ENCODE data around the gene MEIS2. TPM values are rescaled to one million over a fixed set of nuclear protein-coding genes. Genes with fewer than 3 reads are reported as not detected.

MEIS2 gene
- total RNA-seq, 1 experiment from 2014 or later: 29.4 TPM

DNA sequence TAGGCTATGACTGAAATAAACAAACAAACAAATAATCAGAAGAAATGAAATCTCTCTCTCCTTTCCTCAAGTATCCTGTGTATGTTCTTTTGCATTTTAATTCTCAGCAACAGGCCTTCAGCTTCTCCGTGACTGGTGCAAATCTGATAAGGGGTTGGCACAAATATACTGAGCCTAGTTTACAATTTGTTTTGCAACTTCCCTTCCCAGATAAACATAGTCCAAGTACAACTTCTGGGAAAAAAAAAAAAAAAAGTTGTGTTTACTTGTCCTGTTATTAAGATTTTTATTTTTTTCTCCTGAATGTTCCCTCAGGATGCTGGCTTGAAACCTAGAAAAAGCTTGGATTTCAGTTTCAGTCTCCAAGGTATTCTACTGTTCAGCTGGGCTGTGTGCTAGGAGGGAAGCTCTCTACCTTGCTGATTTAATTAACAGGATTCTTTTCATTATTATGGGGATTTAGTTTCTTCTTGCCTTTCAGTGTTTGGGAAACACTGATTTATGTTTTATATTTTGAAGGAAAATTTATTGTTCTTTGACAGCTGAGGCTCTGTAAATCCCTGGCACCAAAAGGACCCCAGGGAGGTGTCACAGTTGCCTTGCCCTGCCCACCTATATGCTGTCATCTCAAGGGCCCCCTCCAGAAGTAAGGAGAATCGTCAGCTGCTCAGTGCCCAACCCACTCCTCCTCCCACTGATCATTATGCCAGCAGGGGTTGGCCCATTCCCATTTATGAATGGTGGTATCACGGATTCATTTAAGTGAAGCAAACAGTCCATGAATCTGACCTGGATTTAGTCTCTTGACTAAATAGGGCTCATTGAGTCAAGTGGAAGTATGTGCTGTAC is 185.2 kb downstream of the MEIS2 start:
- in situ Hi-C loops (cut with HindIII; ENCODE audit: low pct_unique_long_range_greater_than_20kb, low sequenced_read_pairs): no loop called here

DNA sequence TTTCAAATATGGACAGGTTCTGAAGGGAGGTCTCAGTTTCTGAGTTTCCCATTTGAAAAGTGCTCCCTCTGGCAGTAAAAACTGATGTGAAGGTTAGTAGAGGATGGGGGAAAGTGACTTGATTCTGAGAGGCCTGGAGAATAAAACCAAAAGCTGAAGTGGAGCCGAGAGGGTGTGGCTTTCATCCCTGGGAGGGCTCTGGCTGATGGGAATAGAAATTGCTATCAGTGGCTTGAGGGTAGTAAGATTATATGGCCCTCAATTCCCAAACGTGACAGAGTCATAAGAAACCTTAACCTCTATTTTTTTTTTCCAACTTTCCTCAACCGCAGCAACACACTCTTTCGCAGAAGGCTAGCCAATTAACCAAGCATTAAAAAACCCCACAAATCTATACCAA is 185.9 kb downstream of the MEIS2 start:
- in situ Hi-C loops (cut with HindIII; ENCODE audit: low pct_unique_long_range_greater_than_20kb, low sequenced_read_pairs): no loop called here
- DNase-seq (ENCODE audit: low read depth, low spot score): no peak

More for the DNA sequence above, 185.2 kb downstream of the MEIS2 start:
- no peak for DNase-seq (ENCODE audit: low read depth, low spot score)

DNA sequence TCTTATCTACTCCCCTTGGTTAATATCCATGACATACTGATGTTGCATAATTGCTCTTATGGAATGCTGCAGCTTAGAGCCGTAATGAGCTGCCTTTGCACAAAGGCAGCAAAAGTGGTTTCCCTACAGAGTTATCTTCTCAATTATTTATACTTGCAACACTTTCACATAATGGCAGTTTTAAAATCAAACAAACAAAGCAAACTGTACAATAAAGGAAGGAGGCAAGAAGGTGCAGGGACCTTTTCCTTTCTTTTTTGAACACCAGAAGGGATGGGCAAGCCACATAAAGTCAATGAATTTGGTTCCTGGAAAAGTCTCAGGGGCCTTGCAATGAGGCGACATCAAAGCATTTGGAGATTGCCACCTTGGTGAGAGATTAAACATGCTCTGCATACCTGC is 188.0 kb downstream of the MEIS2 start:
- no peak for DNase-seq (ENCODE audit: low read depth, low spot score)
- in situ Hi-C loops (cut with HindIII; ENCODE audit: low pct_unique_long_range_greater_than_20kb, low sequenced_read_pairs): no loop called here

DNA sequence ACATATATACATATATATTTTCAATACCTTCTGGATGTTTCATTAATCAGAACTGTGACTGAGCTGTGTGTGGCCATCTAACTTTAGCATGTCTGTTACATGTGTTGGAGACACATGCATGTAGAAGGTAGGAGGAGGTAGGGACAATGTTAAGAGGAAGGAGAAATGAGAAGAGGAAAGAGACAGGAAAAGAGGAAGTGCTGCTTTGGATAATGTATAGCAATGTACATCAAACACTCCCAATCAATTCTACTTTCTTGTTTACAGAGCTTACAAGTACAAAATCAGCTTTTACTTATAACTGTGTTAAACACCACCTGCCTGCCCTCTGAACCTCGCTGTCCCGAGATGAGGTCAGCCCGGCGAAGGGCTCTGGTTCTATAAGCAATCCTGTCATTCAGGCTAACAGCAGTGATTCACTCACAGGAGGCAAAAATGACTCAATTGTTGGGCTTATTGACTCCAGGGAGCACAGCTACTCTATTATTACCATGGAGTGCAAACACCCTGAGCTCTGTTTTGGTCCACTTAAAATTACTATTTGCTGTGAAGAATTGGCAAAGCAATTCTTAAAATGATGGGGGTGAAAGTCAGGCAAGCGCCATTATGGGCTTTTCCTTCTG is 188.9 kb downstream of the MEIS2 start:
- in situ Hi-C loops (cut with HindIII; ENCODE audit: low pct_unique_long_range_greater_than_20kb, low sequenced_read_pairs): no loop called here
- peak; percentile 11 for DNase-seq (ENCODE audit: low read depth, low spot score)

DNA sequence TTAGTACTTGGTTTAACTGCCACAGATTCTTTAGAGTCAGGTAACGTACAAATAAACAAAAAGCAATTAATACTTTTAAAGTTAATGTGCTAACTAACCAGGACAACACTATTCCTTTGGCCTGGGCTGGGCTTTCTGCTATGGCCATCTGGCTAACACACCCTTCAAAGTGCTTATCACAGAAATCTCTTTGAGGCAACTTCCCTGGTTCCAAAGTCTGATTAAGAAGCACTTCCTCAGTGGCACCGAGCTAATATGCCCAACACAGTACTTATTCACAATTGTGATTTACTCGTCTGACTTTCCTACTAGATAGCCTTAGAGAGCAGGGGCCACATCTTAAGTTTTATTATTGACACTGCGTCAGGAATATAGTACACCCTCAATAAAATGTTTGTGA is 191.4 kb downstream of the MEIS2 start:
- DNase-seq (ENCODE audit: low read depth, low spot score): no peak
- in situ Hi-C loops (cut with HindIII; ENCODE audit: low pct_unique_long_range_greater_than_20kb, low sequenced_read_pairs): no loop called here

DNA sequence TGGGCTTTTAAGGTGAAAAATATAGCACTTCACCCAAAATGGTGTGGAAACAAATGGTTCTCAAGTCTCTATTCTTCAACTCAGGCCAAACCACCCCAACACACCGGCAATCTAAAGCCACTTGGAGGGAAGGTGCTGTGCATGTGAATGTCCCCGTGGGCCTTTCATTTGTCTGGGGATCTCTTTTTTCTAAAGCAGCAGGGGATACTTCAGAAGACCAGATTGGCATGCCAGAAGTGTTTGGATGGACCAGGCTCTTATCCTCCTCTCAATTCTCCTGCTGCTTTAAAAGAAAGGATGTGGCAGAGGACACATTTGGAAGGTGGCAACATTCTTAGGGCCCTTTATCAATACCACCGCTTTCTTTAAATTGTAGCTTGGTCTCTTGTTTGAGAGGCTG is 193.1 kb downstream of the MEIS2 start:
- DNase-seq (ENCODE audit: low read depth, low spot score): no peak
- in situ Hi-C loops (cut with HindIII; ENCODE audit: low pct_unique_long_range_greater_than_20kb, low sequenced_read_pairs): no loop called here

DNA sequence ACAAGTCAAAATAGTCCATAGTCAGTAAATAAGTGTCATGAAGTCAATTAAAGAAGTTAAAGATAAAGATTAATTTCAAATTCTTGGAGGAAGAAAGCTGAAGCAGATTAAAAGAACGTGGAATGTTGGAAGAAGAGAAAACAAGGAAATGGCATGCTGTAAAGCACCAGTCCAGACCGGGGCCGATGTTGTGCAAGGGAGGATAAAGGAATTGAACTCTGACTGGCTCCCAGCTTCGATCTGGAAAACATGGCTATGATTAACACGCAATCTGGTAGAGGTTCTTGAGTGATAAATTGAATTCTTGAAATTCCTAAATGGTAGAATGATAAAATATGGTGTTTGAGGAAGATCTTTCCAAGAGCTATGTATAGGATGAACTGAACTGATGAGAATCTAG is 194.4 kb downstream of the MEIS2 start:
- in situ Hi-C loops (cut with HindIII; ENCODE audit: low pct_unique_long_range_greater_than_20kb, low sequenced_read_pairs): no loop called here
- no peak for DNase-seq (ENCODE audit: low read depth, low spot score)

DNA sequence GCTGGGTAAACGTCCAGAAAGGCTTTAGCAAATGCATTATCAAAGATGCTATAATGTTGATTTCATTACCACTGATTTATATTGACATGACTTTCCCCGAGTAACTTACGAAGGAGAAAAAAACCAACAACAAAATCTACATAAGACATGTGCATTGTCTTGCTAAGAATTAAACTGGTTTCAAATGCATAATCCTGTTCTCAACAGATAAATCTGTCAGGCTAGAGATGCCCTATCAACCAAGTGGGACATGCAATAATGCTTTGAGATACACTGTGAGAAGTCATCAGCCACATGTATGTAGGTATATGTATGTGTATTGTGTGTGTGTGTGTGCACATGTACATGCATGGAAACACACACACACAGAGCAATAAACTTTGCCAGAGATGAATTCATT is 195.6 kb downstream of the MEIS2 start:
- no peak for DNase-seq (ENCODE audit: low read depth, low spot score)
- in situ Hi-C loops (cut with HindIII; ENCODE audit: low pct_unique_long_range_greater_than_20kb, low sequenced_read_pairs): no loop called here

DNA sequence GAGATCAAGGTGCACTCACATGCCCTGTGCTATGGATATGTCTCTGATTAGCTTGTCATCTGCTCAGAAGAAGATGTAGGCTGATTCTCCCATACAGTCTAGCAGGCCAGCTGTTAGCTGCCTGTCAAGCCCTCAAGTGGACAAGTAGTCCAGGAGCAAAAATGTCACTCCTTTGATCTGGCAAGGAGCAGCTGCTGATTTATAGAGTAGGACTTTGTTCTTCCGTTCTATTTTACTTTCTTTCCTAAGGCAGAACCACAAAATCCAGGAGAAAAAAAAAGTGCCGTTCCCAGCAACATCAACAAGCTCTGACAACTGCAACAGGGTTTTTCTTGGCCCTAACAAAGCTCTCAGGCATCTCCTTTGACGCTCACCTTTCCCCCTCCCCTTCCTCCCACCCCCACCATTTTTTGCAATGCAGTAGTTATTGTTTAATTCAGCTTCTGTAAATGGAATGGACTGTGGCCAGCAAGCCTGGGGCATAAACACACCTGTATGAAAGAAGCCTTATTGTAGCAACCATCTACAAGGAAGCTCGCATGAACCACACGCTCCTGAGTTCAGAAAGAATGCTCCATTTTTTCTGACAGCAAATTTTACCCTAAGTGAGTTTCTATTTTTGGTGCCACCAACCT is 196.3 kb downstream of the MEIS2 start:
- DNase-seq (ENCODE audit: low read depth, low spot score): no peak
- in situ Hi-C loops (cut with HindIII; ENCODE audit: low pct_unique_long_range_greater_than_20kb, low sequenced_read_pairs): no loop called here

DNA sequence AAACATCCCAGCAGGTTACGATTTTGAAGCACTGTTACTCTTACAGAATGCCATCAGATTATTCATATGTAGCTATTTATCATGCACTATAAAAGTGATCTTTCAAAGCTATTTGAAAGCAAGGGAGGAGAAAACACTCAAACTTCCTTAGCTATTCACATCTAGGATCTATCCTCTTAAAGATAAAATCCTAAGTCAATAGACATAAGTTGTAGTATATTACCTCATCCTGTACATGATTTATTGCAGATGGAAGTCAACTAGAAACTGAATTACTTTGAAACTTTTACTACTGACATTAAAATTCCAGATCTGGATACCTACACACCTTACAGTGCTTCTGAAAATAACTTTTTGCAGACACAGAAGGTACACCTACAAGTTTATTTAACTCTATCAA is 197.2 kb downstream of the MEIS2 start:
- DNase-seq (ENCODE audit: low read depth, low spot score): no peak
- in situ Hi-C loops (cut with HindIII; ENCODE audit: low pct_unique_long_range_greater_than_20kb, low sequenced_read_pairs): no loop called here

DNA sequence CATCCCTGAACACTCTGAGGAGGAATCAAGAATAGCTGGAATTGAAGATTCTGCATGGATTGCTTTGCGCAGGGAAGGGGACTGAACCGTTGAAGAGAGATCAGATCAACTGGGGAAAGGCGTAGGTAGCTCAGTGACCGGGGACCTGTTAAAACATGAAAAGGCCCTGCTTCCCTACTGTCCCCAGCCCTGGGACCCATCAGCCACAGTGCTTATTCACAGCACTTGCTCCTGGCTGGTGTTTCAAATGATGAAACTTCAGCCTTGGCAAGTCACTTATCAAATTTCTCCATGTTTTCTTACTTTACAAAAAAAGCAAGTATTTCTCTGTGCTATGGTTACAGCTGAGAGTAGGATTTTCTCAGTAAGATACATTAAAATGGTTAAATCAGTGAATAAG is 199.3 kb downstream of the MEIS2 start:
- no peak for DNase-seq (ENCODE audit: low read depth, low spot score)
- in situ Hi-C loops (cut with HindIII; ENCODE audit: low pct_unique_long_range_greater_than_20kb, low sequenced_read_pairs): no loop called here

DNA sequence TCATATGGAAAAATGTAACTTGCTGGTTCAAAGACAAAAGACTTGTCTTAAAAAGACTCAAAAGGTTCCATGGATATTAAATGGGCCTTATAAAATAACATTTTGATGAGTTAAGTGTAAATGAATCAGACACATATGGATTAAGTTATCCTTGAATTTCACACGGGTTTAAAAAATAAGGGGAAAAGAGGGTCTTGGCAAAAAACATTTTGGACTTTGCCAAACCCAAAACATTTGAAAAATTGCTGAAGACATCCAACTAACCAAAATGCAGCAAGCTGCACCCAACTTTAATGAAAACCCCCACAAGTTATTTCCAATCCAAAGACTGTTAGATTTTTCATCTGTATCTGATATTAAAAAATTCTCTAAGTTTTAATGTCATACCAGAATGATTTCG is 200.7 kb downstream of the MEIS2 start:
- in situ Hi-C loops (cut with HindIII; ENCODE audit: low pct_unique_long_range_greater_than_20kb, low sequenced_read_pairs): no loop called here

DNA sequence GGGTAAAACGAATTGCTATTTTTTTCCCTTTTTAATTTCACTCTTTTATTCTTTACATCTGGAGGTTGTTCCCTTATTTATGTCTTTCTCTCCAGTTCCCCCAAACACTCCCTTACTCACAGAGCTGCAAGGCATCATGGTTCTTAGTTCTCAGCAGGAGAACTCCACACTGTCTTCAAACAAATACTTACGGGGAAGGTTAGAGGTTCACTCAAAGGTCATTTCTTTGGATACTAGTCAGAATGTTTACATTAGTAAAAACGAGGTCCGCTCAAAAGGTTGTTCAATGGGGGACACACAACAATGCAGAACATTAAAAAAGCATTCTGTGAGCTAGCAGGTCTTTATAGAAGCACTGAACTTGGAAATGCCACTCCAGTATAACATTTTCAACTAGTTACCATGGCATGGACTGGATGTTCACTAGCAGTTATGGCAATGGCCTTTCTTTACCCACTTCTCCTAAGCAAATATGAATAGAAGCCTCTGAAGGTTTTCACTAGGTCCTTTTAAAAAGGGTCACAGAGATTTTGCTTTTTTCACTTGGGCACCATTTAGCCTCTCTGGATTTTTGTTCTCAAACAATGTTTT is 201.7 kb downstream of the MEIS2 start:
- in situ Hi-C loops (cut with HindIII; ENCODE audit: low pct_unique_long_range_greater_than_20kb, low sequenced_read_pairs): no loop called here
- DNase-seq (ENCODE audit: low read depth, low spot score): no peak

More for the DNA sequence above, 200.7 kb downstream of the MEIS2 start:
- no peak for DNase-seq (ENCODE audit: low read depth, low spot score)

DNA sequence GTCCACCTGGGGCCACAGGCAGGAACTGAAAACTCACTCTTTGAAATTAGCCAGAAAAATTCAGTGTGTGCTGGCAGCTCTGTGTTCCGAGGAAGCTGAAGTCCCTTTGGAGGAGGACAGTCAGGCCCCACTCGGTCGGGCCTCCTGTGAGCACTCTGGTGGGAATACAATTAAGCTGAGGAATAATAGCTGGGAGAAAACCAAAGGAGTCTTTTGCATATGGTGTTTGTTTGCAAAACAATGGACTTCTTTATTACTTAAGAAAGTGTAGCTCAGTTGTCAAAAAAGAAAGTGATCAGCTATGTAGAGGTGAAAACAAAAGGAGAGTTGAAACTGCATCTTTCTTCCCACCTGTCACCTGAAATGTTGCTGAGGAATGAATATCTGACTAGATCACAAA is 202.5 kb downstream of the MEIS2 start:
- in situ Hi-C loops (cut with HindIII; ENCODE audit: low pct_unique_long_range_greater_than_20kb, low sequenced_read_pairs): no loop called here
- DNase-seq (ENCODE audit: low read depth, low spot score): no peak

DNA sequence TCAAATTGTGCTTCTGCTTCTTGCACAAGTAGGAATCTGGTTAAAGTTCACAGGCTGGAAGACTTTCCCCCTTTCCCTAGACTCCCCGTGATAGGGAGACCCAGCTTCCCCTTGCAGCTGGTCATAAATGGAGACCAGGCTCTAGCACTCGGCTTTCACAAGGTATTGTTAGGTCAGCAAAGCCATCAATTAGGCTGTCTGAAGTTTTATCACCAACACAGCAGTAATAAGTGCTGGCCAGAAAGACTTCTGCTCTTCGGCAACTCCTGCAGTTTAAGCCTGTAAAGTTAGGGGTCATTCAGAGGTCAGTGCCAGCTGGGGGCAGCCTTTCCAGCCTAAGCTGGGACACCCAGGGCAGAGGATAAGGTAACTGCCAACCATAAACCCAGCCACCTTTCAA is 203.4 kb downstream of the MEIS2 start:
- in situ Hi-C loops (cut with HindIII; ENCODE audit: low pct_unique_long_range_greater_than_20kb, low sequenced_read_pairs): no loop called here
- no peak for DNase-seq (ENCODE audit: low read depth, low spot score)

DNA sequence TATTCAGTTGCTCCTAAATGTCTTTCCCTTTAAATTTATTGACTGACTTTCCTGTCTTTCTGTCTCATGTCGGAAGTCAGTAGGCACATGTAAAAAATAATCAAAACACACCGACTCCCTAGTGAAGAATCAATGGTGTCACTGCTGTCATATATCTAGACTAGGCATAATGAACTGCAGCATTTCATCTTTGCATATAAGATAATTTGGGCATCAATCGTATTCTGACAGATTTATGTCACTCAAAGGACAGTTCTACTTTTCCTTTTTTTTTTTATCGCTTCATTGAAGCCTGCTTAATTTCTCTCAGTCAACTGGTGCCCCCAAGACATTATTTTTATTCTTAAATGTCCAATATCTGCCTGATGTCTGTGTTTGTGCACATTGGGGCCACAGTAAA is 206.3 kb downstream of the MEIS2 start:
- in situ Hi-C loops (cut with HindIII; ENCODE audit: low pct_unique_long_range_greater_than_20kb, low sequenced_read_pairs): no loop called here
- no peak for DNase-seq (ENCODE audit: low read depth, low spot score)

DNA sequence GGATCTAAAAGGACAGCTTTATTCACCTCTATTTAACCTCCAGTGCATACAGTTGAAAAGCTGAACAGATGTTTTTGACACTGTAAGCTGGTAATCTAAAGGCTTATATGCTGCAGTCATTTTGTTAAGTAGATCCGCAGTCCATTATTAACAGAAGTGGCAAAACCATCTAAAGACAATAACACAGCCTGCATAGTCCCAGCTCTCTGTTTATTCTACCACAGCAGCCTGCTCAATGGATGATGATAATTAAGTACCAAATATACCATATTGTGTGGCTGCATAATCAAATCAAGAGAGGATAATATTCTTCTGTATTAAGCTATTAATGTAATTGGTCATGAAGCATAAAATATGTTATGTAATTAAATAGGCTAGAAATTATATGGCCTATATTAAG is 207.1 kb downstream of the MEIS2 start:
- in situ Hi-C loops (cut with HindIII; ENCODE audit: low pct_unique_long_range_greater_than_20kb, low sequenced_read_pairs): no loop called here
- no peak for DNase-seq (ENCODE audit: low read depth, low spot score)

Data from SK-MEL-5 (cell line).